ENCODE measurements around the gene LDB2. TPM values are rescaled to one million over a fixed set of nuclear protein-coding genes. Genes with fewer than 3 reads are reported as not detected.

The LDB2 gene
- total RNA-seq, 3 donors from 2014 or later, result 4.7 to 19.9 (median 9.3) TPM

DNA sequence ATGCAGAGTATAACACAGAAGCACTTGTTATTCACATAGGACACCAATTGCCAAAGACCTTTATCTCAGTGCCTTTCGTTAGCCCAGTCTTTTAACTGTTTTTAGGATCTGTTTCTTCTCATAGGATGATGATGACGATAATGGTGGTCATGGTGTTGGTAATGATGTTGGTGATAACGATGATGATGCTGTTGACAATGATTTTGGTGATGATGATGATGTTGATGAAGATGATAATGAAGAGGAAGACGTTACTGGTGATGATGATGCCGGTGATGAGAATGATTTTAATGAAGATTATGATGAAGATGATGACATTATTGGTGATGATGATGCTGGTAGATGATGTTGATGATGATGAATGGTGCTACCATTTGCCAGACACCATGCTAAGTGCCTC is 29.8 kb downstream of the LDB2 start:
- no peaks in the 10 kb centered on the region for H3K36me3 ChIP-seq (ENCODE audit: low read depth)
- intact Hi-C loops (cut with DNase I, micrococcal nuclease), result no loop called here
- no peak overlapping the region for H3K4me3 ChIP-seq
- TF ChIP-seq, protein P1, sequence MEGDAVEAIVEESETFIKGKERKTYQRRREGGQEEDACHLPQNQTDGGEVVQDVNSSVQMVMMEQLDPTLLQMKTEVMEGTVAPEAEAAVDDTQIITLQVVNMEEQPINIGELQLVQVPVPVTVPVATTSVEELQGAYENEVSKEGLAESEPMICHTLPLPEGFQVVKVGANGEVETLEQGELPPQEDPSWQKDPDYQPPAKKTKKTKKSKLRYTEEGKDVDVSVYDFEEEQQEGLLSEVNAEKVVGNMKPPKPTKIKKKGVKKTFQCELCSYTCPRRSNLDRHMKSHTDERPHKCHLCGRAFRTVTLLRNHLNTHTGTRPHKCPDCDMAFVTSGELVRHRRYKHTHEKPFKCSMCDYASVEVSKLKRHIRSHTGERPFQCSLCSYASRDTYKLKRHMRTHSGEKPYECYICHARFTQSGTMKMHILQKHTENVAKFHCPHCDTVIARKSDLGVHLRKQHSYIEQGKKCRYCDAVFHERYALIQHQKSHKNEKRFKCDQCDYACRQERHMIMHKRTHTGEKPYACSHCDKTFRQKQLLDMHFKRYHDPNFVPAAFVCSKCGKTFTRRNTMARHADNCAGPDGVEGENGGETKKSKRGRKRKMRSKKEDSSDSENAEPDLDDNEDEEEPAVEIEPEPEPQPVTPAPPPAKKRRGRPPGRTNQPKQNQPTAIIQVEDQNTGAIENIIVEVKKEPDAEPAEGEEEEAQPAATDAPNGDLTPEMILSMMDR (IDR thresholded peaks at IDR 0.05), result no peak
- H3K9me3 ChIP-seq, result no peaks in the 10 kb centered on the region
- H3K4me1 ChIP-seq (ENCODE audit: low read depth), result no peaks in the 10 kb centered on the region
- no peak for DNase-seq
- ATAC-seq, result no peak

DNA sequence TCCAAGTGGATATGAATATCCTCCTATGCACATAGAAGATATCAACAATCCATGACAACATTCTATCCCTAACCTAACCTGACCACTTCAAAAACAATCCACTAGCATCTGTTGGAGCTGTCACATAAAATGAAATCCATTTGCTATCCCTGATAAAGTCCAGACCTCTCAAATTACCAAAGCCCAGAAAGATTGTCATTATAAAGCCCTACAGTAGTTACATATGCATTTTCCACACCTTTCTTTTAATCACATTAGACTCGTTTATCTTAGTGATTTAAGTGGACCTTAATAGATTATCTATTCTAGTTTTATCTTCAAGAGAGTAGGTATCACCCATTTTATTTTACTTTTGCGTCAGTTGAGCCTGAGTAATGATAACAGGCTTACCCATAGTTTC is 30.6 kb downstream of the LDB2 start:
- H3K36me3 ChIP-seq (ENCODE audit: low read depth), result no peaks in the 10 kb centered on the region
- DNase-seq (no peak), ATAC-seq (no peak)
- H3K4me3 ChIP-seq, result no peak overlapping the region
- TF ChIP-seq, protein P1 (IDR thresholded peaks at IDR 0.05), result no peak
- H3K4me1 ChIP-seq (ENCODE audit: low read depth), result no peaks in the 10 kb centered on the region
- intact Hi-C loops (cut with DNase I, micrococcal nuclease), result no loop called here
- H3K9me3 ChIP-seq, result no peaks in the 10 kb centered on the region

DNA sequence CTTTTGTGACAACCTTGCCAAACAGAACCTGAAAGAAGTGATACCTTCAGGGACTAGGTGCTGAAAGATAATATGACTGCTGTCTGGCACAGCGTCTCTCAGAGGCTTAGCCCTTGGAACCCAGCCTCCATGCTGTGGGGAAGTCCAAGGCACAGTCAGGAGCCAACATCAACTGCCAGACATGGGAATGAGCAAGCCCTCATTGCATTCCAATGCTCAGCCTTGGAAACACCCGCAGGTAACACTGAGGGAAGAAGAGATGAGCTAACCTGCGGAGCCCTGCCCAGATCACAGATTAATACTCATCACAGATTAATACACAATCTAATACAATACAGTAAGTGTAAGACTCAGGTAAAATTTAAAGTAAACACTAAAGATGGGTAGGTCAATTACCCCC is 31.5 kb downstream of the LDB2 start:
- H3K9me3 ChIP-seq, result no peaks in the 10 kb centered on the region
- intact Hi-C loops (cut with DNase I, micrococcal nuclease), result no loop called here
- DNase-seq (no peak), ATAC-seq (no peak)
- no peaks in the 10 kb centered on the region for H3K4me1 ChIP-seq (ENCODE audit: low read depth)
- TF ChIP-seq, protein P1 (IDR thresholded peaks at IDR 0.05), result no peak
- H3K4me3 ChIP-seq, result no peak overlapping the region
- no peaks in the 10 kb centered on the region for H3K36me3 ChIP-seq (ENCODE audit: low read depth)

DNA sequence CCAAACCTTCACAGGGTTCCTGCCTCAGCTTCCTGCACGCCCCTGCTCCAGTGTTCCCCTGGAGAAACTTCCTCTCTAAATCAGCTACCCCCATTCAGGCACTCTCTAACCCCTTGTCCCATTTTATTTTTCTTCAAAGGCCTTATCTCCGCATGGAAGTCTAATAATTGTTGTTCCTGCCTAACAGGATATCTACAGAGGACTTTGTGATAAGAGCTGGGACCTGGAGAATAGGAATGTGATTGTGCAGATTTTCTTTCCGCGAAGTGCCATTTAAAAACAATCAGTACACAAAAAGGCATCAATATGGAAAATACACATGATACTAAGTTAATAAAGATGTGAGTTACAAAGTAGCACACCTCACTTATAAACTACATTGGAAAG is 32.6 kb downstream of the LDB2 start:
- intact Hi-C loops (cut with DNase I, micrococcal nuclease), result no loop called here
- H3K4me3 ChIP-seq, result no peak overlapping the region
- ATAC-seq (no peak), DNase-seq (no peak)
- H3K9me3 ChIP-seq, result no peaks in the 10 kb centered on the region
- TF ChIP-seq, protein P1 (IDR thresholded peaks at IDR 0.05), result no peak
- no peaks in the 10 kb centered on the region for H3K4me1 ChIP-seq (ENCODE audit: low read depth)
- H3K36me3 ChIP-seq (ENCODE audit: low read depth), result no peaks in the 10 kb centered on the region

DNA sequence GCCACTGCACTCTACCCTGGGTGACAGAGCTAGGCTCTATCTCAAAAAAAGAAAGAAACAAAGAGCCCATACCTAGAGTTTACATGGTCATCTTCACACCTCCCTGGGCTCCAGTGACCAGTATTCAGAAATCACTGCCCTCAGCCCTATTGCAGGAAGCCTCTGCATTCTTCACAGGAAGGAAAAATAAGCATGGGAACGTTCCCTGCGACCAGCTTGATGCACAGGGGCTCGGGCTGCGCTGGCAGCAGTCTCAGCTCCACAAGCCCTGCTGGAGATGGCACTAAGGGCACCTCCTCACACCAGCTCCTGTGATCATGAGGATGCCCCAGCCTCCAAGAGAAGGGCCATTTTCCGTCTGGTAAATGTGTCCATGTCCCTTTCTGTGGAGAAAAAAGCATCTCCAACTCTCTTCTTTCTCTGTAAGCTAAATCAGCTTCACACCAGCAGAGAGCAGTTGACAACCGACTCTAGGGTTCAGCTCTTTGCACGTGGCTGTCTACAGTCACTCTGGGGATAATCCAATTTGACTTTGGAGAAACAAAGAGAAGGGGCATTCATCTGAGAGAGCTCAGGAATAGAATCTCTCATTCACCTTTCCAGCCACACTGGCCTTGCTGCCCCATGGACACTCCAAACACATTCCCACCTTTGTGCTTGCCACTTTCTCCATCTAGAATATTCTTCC is 33.1 kb downstream of the LDB2 start:
- Histone ChIP-seq H3K9me3 (no peaks in the 10 kb centered on the region), H3K4me1 (ENCODE audit: low read depth) (no peaks in the 10 kb centered on the region), H3K36me3 (ENCODE audit: low read depth) (no peaks in the 10 kb centered on the region), H3K4me3 (no peak overlapping the region)
- TF ChIP-seq, protein P1 (IDR thresholded peaks at IDR 0.05), result no peak
- no peak for ATAC-seq
- DNase-seq, result no peak
- intact Hi-C loops (cut with DNase I, micrococcal nuclease), result no loop called here

DNA sequence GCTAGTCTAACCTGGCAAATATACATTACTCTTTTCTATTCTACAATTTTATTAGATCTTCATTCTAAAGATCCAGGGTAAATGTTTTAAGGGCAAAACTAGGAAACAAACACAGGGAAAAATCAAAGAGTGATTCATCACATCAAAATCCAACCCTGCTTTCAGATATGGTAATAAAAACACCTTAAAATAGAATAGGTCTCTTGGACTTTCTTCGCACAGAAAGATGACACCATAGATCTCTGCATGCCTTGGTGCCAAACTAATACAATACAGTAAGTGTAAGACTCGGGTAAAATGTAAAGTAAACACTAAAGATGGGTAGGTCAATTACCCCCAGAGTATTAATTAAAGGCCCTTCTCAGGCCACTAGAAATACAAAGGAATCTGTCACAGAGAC is 34.2 kb downstream of the LDB2 start:
- Histone ChIP-seq H3K4me1 (ENCODE audit: low read depth) (no peaks in the 10 kb centered on the region), H3K9me3 (no peaks in the 10 kb centered on the region), H3K4me3 (no peak overlapping the region), H3K36me3 (ENCODE audit: low read depth) (no peaks in the 10 kb centered on the region)
- TF ChIP-seq, protein P1 (IDR thresholded peaks at IDR 0.05), result no peak
- intact Hi-C loops (cut with DNase I, micrococcal nuclease), result no loop called here
- DNase-seq (no peak), ATAC-seq (no peak)

All from mucosa of descending colon (tissue), 3 donors.